Adrenal gland (tissue), 12 donors: Measurements from ENCODE around the gene AKAP13. TPM values are rescaled to one million over a fixed set of nuclear protein-coding genes. Genes with fewer than 3 reads are reported as not detected.

Experiments used
- DNase-seq, 7 donors: peaks; one replicate each; pipeline ENCODE4 v3.0.0-alpha.2; 2019 to 2020
- H3K27ac ChIP-seq, 5 donors: fragments of 200-600 bp; sonication (generic) in 4 of 5; 1 replicate in 3 of 5; 2 replicates in 2 of 5; pipeline versions ENCODE4 v1.5.1 to v1.8.0; 2016 to 2020; ENCODE audit warnings: mild to moderate bottlenecking in 1 of 5
- H3K27me3 ChIP-seq: fragments of 200-600 bp; 2 replicates; pipeline ENCODE4 v1.8.0; 2021
- H3K36me3 ChIP-seq, 2 donors: fragments of 200-600 bp; replicated peaks in 1 of 2; 1 replicate in 1 of 2; 2 replicates in 1 of 2; pipeline versions ENCODE4 v1.5.1 to v1.8.0; 2018 to 2022
- H3K4me1 ChIP-seq, 2 donors: fragments of 200-600 bp; replicated peaks in 1 of 2; 1 replicate in 1 of 2; 2 replicates in 1 of 2; pipeline versions ENCODE4 v1.5.1 to v1.8.0; 2018 to 2021
- H3K4me3 ChIP-seq, 4 donors: fragments of 200-600 bp; sonication (generic) in 3 of 4; one replicate each; pipeline ENCODE4 v1.5.1; 2016 to 2018
- H3K9me3 ChIP-seq, 3 donors: fragments of 200-600 bp; sonication (generic) in 1 of 3; replicated peaks in 1 of 3; 1 replicate in 2 of 3; 2 replicates in 1 of 3; pipeline versions ENCODE4 v1.5.1 to v1.8.0; 2016 to 2021
- CTCF ChIP-seq, 6 experiments: fragments of 450-650 bp in 4 of 6; fragments of 200-600 bp in 2 of 6; sonication (generic) in 1 of 6; IDR thresholded peaks; 1 replicate in 5 of 6; 2 replicates in 1 of 6; pipeline versions ENCODE4 v1.5.1 to v1.8.0; 2016 to 2021; ENCODE audit warnings: antibody characterized with exemption in 6 of 6, mild to moderate bottlenecking in 2 of 6, moderate library complexity in 1 of 6
- POLR2A ChIP-seq, 2 donors: fragments of 450-650 bp; IDR thresholded peaks; one replicate each; pipeline ENCODE4 v1.6.1; 2017; ENCODE audit warnings: antibody characterized with exemption in 2 of 2, mild to moderate bottlenecking in 2 of 2, moderate library complexity in 1 of 2
- WGBS, 4 donors: extraction: QIAGEN DNeasy Blood & Tissue Kit in 2 of 4; methylation state at CpG; one replicate each; pipeline versions ENCODE4 v1.1.5 to v1.1.7; 2013 to 2017; 5-methylcytosine and 5-hydroxymethylcytosine counted together
- intact Hi-C, 2 donors: fragments of 100-400 bp; cut with DNase I; formaldehyde crosslinking; loops; one replicate each; pipeline versions ENCODE4 v1.14.1 to v1.15.0; 2022 to 2023
- polyA plus RNA-seq, 3 donors: library from polyadenylated mRNA; stranded (reverse); fragments of 200-250 nt in 2 of 3; fragments of 350-450 nt in 1 of 3; fragmentation: Illumina TruSeq in 1 of 3; extraction: RNeasy Lipid Tissue Mini Kit (QIAGEN cat#74804) in 1 of 3; gene quantifications; one replicate each; pipeline ENCODE4 v1.2.3, GENCODE V29; 2013 to 2014
- total RNA-seq, 9 donors: library from RNA; depleted of rRNA in 4 of 9; stranded (reverse); fragments of >200 nt in 4 of 9; fragments of 120-200 nt in 1 of 9; fragmentation: NEBNext Ultra II Directional in 1 of 9; extraction: Animal tissue kit (Norgen Biotek cat#: 25700) in 1 of 9; gene quantifications; one replicate each; pipeline versions ENCODE4 v1.1.0 to v1.2.4, GENCODE V29; 2013 to 2023
- donor health status: healthy with polysubstance abuse.
- donor health status: Bipolar disorder and iron deficiency.
- donor health status: DM: yes; HTN: yes; CAD: no.
- donor health status: DM: no; HTN: no; CAD: no.
- donor health status: DM: no; HTN: no; CAD: no.
- donor health status: DM: yes; HTN: yes; CAD: no.

The AKAP13 gene
- total and polyA plus RNA-seq, 12 donors: 42.7 to 144 (median 89.2) TPM

- intact Hi-C loops: no loop called here
- Histone ChIP-seq H3K4me1 (peaks cover 0 to 30% of the 10 kb centered on the region in 2 donors), H3K36me3 (no peaks in the 10 kb centered on the region), H3K9me3 (no peaks in the 10 kb centered on the region), H3K4me3 (no peak overlapping the region), H3K27ac (no peak overlapping the region), H3K27me3 (no peaks in the 10 kb centered on the region)
- DNase-seq: no peak
- WGBS, 4 donors: 61 to 85% (median 69%) methylated on average over 1 of the region's 1 CpG
- TF ChIP-seq POLR2A (IDR thresholded peaks at IDR 0.05) (no peak), CTCF (IDR thresholded peaks at IDR 0.05) (no peak)
Measured at GRCh38 chr15:85475317-85475701, 94.9 kb downstream of the AKAP13 start.

GRCh38 chr15:85475711-85476110 lies 95.3 kb downstream of the AKAP13 start:
- Histone ChIP-seq H3K4me1 (peaks cover 0 to 30% of the 10 kb centered on the region in 2 donors), H3K4me3 (no peak overlapping the region), H3K27ac (no peak overlapping the region), H3K27me3 (no peaks in the 10 kb centered on the region), H3K36me3 (no peaks in the 10 kb centered on the region), H3K9me3 (no peaks in the 10 kb centered on the region)
- no peak for DNase-seq
- intact Hi-C loops: no loop called here
- no peak for TF ChIP-seq POLR2A (IDR thresholded peaks at IDR 0.05)
- no peak for TF ChIP-seq CTCF (IDR thresholded peaks at IDR 0.05)

GRCh38 chr15:85477061-85477460 lies 96.7 kb downstream of the AKAP13 start:
- 84 to 94% (median 90%) methylated on average over 2 of the region's 2 CpGs for WGBS, 4 donors
- peaks cover 0 to 24% of the 10 kb centered on the region in 2 donors for H3K4me1 ChIP-seq

GRCh38 chr15:85477730-85478129 lies 97.3 kb downstream of the AKAP13 start:
- H3K27me3 ChIP-seq: no peaks in the 10 kb centered on the region
- peaks cover 0 to 28% of the 10 kb centered on the region in 2 donors for H3K4me1 ChIP-seq
- no peaks in the 10 kb centered on the region for H3K36me3 ChIP-seq
- no peaks in the 10 kb centered on the region for H3K9me3 ChIP-seq
- no peak overlapping the region for H3K27ac ChIP-seq
- H3K4me3 ChIP-seq: no peak overlapping the region
- DNase-seq: no peak
- WGBS, 4 donors: 43 to 71% (median 63%) methylated on average over 4 of the region's 4 CpGs
- TF ChIP-seq CTCF (IDR thresholded peaks at IDR 0.05) (peak in 1 of 6 experiments; percentile 22), POLR2A (IDR thresholded peaks at IDR 0.05) (no peak)
- intact Hi-C loops: no loop called here

More at GRCh38 chr15:85477061-85477460, 96.7 kb downstream of the AKAP13 start:
- Histone ChIP-seq H3K27ac (no peak overlapping the region), H3K9me3 (no peaks in the 10 kb centered on the region), H3K27me3 (no peaks in the 10 kb centered on the region), H3K4me3 (no peak overlapping the region), H3K36me3 (no peaks in the 10 kb centered on the region)
- no peak for DNase-seq
- intact Hi-C loops: no loop called here
- TF ChIP-seq CTCF (IDR thresholded peaks at IDR 0.05): no peak
- TF ChIP-seq POLR2A (IDR thresholded peaks at IDR 0.05): no peak
